Natural killer cell (primary cell): ENCODE measurements around the gene CXCL14. TPM values are rescaled to one million over a fixed set of nuclear protein-coding genes. Genes with fewer than 3 reads are reported as not detected.

Experiments used
- ATAC-seq, 3 donors: fragments of 150-1000 bp in 2 of 3; fragments of 200-7000 bp in 1 of 3; cut with Tn5 transposase; 1 replicate in 1 of 3; 2 replicates in 2 of 3; pipeline ENCODE4 v1.10.0; 2021; ENCODE audit warnings: mild to moderate bottlenecking in 2 of 3, moderate library complexity in 2 of 3
- DNase-seq, 2 donors: peaks; one replicate each; pipeline versions ENCODE4 v3.0.0 to v3.0.0-alpha.2; 2013 to 2021; ENCODE audit warnings: mixed read lengths in 1 of 2
- H3K27ac ChIP-seq: one replicate; pipeline ENCODE4 v1.5.1; 2013; ENCODE audit warnings: mild to moderate bottlenecking, low read length
- H3K27me3 ChIP-seq: one replicate; pipeline ENCODE4 v1.6.1; 2013; ENCODE audit warnings: low read length; ENCODE audit not compliant: control insufficient read depth, insufficient read depth
- H3K36me3 ChIP-seq: one replicate; pipeline ENCODE4 v1.6.1; 2013; ENCODE audit warnings: low read length; ENCODE audit not compliant: control insufficient read depth, insufficient read depth
- H3K4me1 ChIP-seq: one replicate; pipeline ENCODE4 v1.6.1; 2013; ENCODE audit warnings: low read length; ENCODE audit not compliant: control insufficient read depth, insufficient read depth
- H3K4me3 ChIP-seq: one replicate; pipeline ENCODE4 v1.5.1; 2013; ENCODE audit warnings: low read length
- H3K9me3 ChIP-seq: one replicate; pipeline ENCODE4 v1.6.1; 2013; ENCODE audit warnings: low read length; ENCODE audit not compliant: control insufficient read depth, insufficient read depth
- H3K27ac Mint-ChIP-seq, 2 donors: one replicate each; pipeline ENCODE4 v1.8.0; 2022; ENCODE audit warnings: mild to moderate bottlenecking in 2 of 2, mixed read lengths in 2 of 2, moderate library complexity in 1 of 2
- H3K27me3 Mint-ChIP-seq, 2 donors: one replicate each; pipeline ENCODE4 v1.8.0; 2022; ENCODE audit warnings: low read depth in 2 of 2, mixed read lengths in 2 of 2
- H3K36me3 Mint-ChIP-seq: one replicate; pipeline ENCODE4 v1.8.0; 2022; ENCODE audit warnings: mixed read lengths
- H3K4me1 Mint-ChIP-seq, 2 donors: one replicate each; pipeline ENCODE4 v1.8.0; 2022; ENCODE audit warnings: mixed read lengths in 2 of 2
- H3K4me3 Mint-ChIP-seq: one replicate; pipeline ENCODE4 v1.8.0; 2022; ENCODE audit warnings: mild to moderate bottlenecking, moderate library complexity, mixed read lengths
- H3K9me3 Mint-ChIP-seq, 2 donors: one replicate each; pipeline ENCODE4 v1.8.0; 2022; ENCODE audit warnings: mixed read lengths in 2 of 2
- CTCF ChIP-seq: fragments of 200-600 bp; IDR thresholded peaks from one replicate; pipeline ENCODE4 v1.8.0; 2022; ENCODE audit warnings: antibody characterized with exemption
- WGBS: methylation state at CpG from one replicate; pipeline ENCODE4 v1.1.7; 2013; ENCODE audit warnings: missing lambda C conversion rate; ENCODE audit not compliant: insufficient coverage; 5-methylcytosine and 5-hydroxymethylcytosine counted together
- intact Hi-C: fragments of 100-400 bp; cut with micrococcal nuclease; formaldehyde crosslinking; loops from one replicate; pipeline ENCODE4 v1.14.2; 2022
- total RNA-seq, 4 donors: library from RNA; stranded (reverse); fragments of 120-200 nt in 1 of 4; gene quantifications; one replicate each; pipeline versions ENCODE4 v1.2.3 to v1.2.4, GENCODE V29; 2013 to 2022

CXCL14 gene
- total RNA-seq, 3 donors from 2014 or later (not counting 1 experiment from before 2014, with no cell fraction given): not detected

- no peaks in the 10 kb centered on the region for H3K27me3 ChIP-seq
- WGBS: 89% methylated on average over 2 of the region's 2 CpGs
- intact Hi-C loops: no loop called here
- H3K4me1 Mint-ChIP-seq: no peaks in the 10 kb centered on the region
- H3K4me1 ChIP-seq: no peaks in the 10 kb centered on the region
- H3K9me3 ChIP-seq: no peaks in the 10 kb centered on the region
- no peak for TF ChIP-seq CTCF
- H3K36me3 ChIP-seq: no peaks in the 10 kb centered on the region
- H3K27me3 Mint-ChIP-seq: peaks cover 0 to 22% of the 10 kb centered on the region in 2 donors
- DNase-seq (no peak), ATAC-seq (no peak)
- H3K4me3 Mint-ChIP-seq: no peak overlapping the region
- no peaks in the 10 kb centered on the region for H3K36me3 Mint-ChIP-seq
- H3K27ac Mint-ChIP-seq: no peak overlapping the region
- H3K9me3 Mint-ChIP-seq: no peaks in the 10 kb centered on the region
- H3K27ac ChIP-seq: no peak overlapping the region
- H3K4me3 ChIP-seq: no peak overlapping the region
These were observed 27.6 kb upstream of the CXCL14 start for GRCh38 chr5:135606431-135606830.

DNA sequence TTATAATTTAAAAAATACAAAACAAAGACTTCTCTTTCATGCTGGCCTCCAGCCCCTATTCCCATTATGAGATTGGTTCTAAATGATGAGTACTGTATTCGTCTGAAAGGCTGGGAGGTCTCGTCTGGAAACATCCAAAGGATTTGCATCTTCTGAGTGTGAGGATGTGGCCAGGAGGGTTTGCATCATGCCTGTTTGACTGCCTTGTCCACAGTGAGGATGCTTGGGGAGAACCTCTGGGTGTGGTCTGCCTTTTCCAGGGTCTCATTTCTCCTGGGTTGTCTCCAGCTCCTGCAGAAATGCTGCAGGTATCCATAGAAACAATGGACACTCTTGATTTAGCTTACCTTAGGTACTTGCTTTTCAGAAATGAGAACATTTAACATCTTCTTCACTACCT, 26.4 kb upstream of the CXCL14 start:
- TF ChIP-seq CTCF: no peak
- intact Hi-C loops: no loop called here
- H3K27ac ChIP-seq: no peak overlapping the region
- WGBS: 60% methylated on average over 2 of the region's 2 CpGs
- H3K4me1 ChIP-seq: no peaks in the 10 kb centered on the region
- H3K4me3 ChIP-seq: no peak overlapping the region
- Mint-ChIP-seq H3K4me3 (no peak overlapping the region), H3K27me3 (peaks cover 0 to 17% of the 10 kb centered on the region in 2 donors), H3K4me1 (no peaks in the 10 kb centered on the region), H3K36me3 (no peaks in the 10 kb centered on the region), H3K9me3 (no peaks in the 10 kb centered on the region), H3K27ac (no peak overlapping the region)
- DNase-seq (no peak), ATAC-seq (no peak)
- no peaks in the 10 kb centered on the region for H3K9me3 ChIP-seq
- H3K27me3 ChIP-seq: no peaks in the 10 kb centered on the region
- no peaks in the 10 kb centered on the region for H3K36me3 ChIP-seq

GRCh38 chr5:135604056-135604455, 25.3 kb upstream of the CXCL14 start:
- Mint-ChIP-seq H3K4me1 (no peaks in the 10 kb centered on the region), H3K27me3 (peaks cover 4 to 17% of the 10 kb centered on the region in 2 donors), H3K4me3 (no peak overlapping the region), H3K27ac (no peak overlapping the region), H3K9me3 (no peaks in the 10 kb centered on the region), H3K36me3 (no peaks in the 10 kb centered on the region)
- H3K4me1 ChIP-seq: no peaks in the 10 kb centered on the region
- WGBS: 86% methylated on average over 6 of the region's 7 CpGs
- no peak for TF ChIP-seq CTCF
- H3K27me3 ChIP-seq: no peaks in the 10 kb centered on the region
- no peaks in the 10 kb centered on the region for H3K36me3 ChIP-seq
- H3K4me3 ChIP-seq: no peak overlapping the region
- no peaks in the 10 kb centered on the region for H3K9me3 ChIP-seq
- ATAC-seq (no peak), DNase-seq (no peak)
- intact Hi-C loops: no loop called here
- H3K27ac ChIP-seq: no peak overlapping the region
